GM12873 (cell line): ENCODE results near the gene NSF.

ENCODE experiments used
- CTCF ChIP-seq: IDR thresholded peaks from 2 replicates; pipeline ENCODE4 v1.5.1; 2012; ENCODE audit warnings: low read depth, mild to moderate bottlenecking, moderate library complexity, low read length, control low read depth; ENCODE audit not compliant: insufficient read depth; ENCODE audit errors: missing control alignments

Gene NSF

GRCh38 chr17:46770439-46770817, 180.0 kb downstream of the NSF start:
- TF ChIP-seq CTCF = no peak

GRCh38 chr17:46770818-46771560, 180.5 kb downstream of the NSF start:
- TF ChIP-seq CTCF = no peak

- no peak for TF ChIP-seq CTCF
Measured at GRCh38 chr17:46771561-46772474, 181.3 kb downstream of the NSF start.

GRCh38 chr17:46772475-46773220, 182.2 kb downstream of the NSF start:
- no peak for TF ChIP-seq CTCF

GRCh38 chr17:46773221-46773605, 182.7 kb downstream of the NSF start:
- no peak for TF ChIP-seq CTCF

- TF ChIP-seq CTCF = no peak
Measured at GRCh38 chr17:46773676-46774075, 183.2 kb downstream of the NSF start.
